ENCODE data around the gene BRD9.
A peak's percentile ranks its signal among the peaks of the same experiment; 100 is the strongest.
"Not testable (repeated sequence)": the region's sequence is repeated elsewhere in the genome, so short reads cannot be mapped to it uniquely, and the experiment has no call there.

The BRD9 gene

GRCh38 chr5:843926-844325 lies 48.7 kb downstream of the BRD9 start:
- DNase-seq: not testable (repeated sequence)

GRCh38 chr5:843371-843770 lies 49.2 kb downstream of the BRD9 start:
- not testable (repeated sequence) for DNase-seq

GRCh38 chr5:842402-843221 lies 50.0 kb downstream of the BRD9 start:
- not testable (repeated sequence) for DNase-seq

- not testable (repeated sequence) for DNase-seq
Observed at GRCh38 chr5:841531-842401, 50.8 kb downstream of the BRD9 start.

GRCh38 chr5:840974-841435 lies 51.6 kb downstream of the BRD9 start:
- DNase-seq: not testable (repeated sequence)

GRCh38 chr5:840118-840973 lies 52.3 kb downstream of the BRD9 start:
- not testable (repeated sequence) for DNase-seq

- DNase-seq: not testable (repeated sequence)
Observed at GRCh38 chr5:838431-838851, 54.2 kb downstream of the BRD9 start.

GRCh38 chr5:837621-838121 lies 54.9 kb downstream of the BRD9 start:
- DNase-seq: not testable (repeated sequence)

GRCh38 chr5:835933-836612 lies 56.5 kb downstream of the BRD9 start:
- not testable (repeated sequence) for DNase-seq

GRCh38 chr5:834013-834412 lies 58.6 kb downstream of the BRD9 start:
- not testable (repeated sequence) for DNase-seq

- DNase-seq: not testable (repeated sequence)
Observed at GRCh38 chr5:828194-828593, 64.4 kb downstream of the BRD9 start.

GRCh38 chr5:825544-825943 lies 67.1 kb downstream of the BRD9 start:
- not testable (repeated sequence) for DNase-seq

GRCh38 chr5:821504-821903 lies 71.1 kb downstream of the BRD9 start:
- DNase-seq: no peak

- no peak for DNase-seq
Observed at GRCh38 chr5:820245-820644, 72.4 kb downstream of the BRD9 start.

- DNase-seq: no peak
Observed at GRCh38 chr5:819078-819477, 73.5 kb downstream of the BRD9 start.

- DNase-seq: peak; percentile 3
Observed at GRCh38 chr5:816176-816575, 76.4 kb downstream of the BRD9 start.

- no peak for DNase-seq
Observed at GRCh38 chr5:815449-815848, 77.2 kb downstream of the BRD9 start.
